Measurements from ENCODE around the gene ADCY5. TPM values are rescaled to one million over a fixed set of nuclear protein-coding genes. Genes with fewer than 3 reads are reported as not detected.

Gene ADCY5
- total RNA-seq, 1 donor from 2014 or later: 11.1 TPM

DNA sequence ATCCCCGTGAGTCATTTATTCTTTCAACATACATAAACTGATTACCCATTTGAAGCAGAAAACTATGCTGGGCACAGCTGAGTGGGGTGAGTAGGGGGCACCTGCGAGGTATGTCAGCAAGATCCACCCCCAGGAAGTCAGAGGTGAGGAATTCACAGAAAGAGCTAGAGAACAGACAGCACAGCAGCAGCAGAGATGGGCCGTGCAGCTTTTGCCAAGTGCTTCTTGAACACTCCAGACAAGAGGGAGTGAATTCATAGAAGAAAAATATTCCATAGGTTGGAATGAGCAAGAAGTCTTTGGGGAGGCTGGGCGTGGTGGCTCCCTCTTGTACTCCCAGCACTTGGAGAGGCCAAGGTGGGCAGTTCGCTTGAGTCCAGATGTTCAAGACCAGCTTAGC lies 9.4 kb upstream of the ADCY5 start:
- DNase-seq: no peak

DNA sequence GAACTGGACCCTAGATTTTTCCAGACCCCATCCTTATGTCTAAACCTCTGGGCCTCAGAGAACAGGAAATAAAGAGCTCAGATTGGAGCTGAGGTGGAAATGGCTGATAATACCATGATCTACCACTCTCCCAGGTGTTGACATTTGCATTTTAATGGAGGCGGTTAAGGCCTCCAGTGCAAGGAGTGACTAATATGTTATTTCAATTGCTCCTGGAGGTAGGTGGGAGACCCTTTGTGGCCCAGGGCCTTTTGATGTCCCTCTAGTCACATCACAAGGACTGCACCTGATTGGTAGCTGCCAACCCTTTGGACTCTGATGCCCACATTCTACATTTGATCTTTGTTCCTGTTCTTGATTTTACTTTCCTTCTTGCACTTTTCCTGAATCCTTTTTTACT lies 9.0 kb upstream of the ADCY5 start:
- no peak for DNase-seq

DNA sequence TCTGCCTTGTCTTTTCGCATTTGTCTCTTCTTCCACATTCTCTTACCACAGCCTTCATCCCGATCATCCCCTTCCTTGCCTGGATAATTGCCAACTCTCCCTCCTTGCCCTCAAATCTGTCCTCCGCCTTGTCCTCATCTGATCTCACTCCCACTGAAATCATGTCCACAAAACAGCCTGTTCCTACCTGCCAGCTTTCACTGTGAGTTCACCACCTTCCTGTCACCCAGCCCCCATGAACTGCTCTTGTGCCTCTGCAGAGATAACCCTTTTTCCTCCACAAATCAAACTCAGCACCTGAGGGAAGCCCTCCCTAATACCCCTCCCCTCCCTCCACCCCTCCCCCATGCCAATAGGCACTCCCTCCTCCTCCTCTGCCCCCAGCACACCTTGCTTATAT lies 4.8 kb upstream of the ADCY5 start:
- DNase-seq: no peak

DNA sequence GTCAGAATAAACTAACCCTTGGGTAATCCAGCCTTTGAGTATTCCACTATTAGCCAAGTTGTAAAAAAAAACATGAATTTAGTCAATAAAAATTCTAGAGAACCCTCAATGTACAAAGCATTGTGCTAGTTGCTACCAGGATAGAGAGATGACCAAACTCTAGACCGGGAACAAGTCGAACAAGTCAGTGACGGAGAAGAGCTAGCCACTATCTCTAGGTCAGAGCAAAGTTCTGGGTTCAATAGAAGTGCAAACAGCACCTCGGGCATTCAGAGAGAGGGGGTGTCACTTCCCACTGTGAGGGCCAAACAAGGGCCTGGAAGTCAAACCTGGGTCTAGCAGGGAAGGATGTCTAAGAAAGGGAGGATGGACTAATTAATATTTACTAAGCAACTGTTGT lies 2.3 kb upstream of the ADCY5 start:
- DNase-seq: no peak

DNA sequence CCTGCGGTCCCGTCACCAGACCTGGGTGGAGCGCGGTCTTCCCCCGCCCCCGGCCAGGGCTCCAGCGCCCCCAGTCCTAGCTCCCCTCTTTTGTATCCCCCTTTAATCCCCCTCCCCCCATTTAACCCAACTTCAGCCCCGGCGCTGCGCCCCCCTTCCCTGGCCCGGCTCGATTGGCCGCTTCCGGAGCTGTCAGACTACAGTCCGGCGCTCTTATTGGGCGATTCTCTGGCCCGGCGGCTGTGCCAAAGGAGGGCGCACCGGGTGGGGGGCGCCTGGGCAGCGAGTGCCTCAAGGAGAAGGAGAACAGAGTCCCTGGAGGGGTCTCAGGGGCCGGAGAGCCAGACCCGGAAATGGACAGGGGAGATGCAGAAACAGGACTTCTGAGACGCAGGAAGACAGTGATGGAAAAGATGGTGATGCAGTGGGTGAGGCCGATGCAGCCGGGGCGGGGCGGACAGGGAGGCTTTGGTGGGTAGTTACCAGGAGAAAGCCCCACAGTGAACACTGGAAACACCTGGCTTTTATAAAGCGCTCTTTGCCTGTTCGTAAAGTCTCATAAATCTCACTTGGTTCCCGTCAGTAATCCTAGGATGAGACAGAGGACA lies 1.2 kb upstream of the ADCY5 start:
- DNase-seq: peak; percentile 64

DNA sequence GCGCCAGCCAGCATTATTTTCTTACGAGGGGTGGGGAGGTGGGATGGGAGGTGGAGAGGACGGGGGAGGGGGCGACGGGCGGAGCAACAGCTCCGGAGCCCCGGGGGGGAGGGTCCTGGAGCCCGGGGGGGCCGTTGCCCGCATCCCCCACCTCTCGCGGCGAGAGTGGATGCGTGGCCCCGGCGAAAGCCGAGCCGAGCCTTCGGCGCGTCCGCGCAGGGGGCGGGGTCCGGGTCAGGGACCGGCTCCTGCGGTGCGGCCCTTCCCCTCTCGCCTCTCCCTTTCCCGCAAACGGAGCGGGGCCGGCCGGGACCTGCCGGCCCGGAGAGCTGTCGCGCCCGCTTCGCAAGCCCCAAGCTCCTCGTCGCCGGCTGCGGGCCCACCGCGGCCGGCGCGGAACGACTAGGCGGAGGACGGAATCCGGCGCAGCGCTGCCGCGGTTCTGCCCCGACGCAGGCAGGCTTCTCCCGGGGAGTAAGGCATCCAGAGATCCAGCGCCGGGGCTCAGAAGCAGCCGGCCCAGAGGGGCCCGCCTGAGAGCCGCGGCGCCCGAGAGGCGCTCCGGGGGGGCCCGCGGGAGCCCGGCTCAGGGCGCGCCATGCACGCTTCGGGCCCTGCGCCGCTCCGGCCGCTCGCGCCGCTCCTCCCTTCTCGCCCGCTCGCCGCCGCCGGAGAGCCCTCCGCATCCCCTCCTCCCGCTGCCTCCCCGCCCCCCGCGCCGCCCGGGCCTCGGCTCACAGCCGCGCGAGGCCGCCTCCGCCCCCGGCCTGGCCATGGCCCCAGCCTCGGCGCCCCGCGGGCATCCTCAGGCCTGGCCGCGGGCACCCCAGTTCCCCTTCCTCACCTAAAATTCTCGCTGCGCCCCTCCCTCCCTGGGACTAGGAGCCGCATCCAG lies 459 bp upstream of the ADCY5 start:
- DNase-seq: peak; percentile 50

DNA sequence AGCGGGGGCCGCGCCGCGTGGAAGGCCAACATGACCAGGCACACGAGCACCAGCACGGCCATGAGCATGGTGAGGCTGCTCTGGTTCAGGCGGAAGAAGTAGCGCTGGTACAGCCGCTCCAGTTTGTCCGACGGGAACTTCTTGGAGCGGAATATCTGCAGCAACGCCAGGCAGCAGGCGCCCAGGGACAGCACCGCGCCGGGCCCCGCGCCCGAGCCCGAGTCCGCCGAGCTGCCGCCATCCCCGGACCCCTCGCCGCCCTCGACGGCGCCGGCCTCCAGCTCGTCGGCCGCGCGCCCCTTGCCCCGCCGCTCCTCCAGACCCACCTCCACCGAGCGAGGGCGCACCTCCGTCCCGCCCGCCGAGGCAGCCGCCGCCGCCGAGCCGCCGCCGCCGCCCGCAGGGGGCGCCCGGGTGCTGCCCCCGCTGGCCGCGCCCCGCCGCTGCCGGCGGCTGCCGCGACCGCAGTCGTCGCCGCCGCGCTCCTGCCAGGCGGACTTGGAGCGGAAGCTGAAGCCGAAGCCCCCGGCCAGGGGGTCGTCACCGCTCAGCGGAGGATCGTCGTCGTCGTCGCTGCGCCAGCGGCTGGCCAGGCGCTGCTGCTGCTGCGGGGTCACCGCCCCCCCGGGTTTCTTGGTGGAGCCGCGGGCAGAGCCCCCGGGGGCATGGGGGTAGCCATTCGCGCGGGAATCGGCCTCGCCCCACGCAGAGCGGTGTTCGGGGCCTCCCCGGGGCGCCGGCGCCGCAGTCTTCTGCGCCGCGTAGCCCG lies 957 bp downstream of the ADCY5 start:
- peak; percentile 40 for DNase-seq

DNA sequence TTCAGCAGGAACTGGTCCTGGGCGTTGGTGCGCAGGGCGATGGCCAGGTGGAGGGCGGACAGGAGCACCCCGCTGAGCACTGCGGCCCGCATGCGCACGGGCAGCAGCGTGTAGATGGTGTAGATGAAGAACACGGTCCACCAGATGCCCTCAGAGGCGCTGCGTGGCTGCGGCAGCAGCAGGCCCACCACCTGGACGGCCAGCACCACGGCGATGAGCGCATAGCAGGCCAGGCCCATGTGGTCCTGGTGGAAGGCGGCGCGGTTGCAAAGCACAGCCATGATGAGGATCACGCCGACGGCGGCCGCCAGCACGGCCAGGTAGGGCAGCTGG lies 1.5 kb downstream of the ADCY5 start:
- DNase-seq: no peak

DNA sequence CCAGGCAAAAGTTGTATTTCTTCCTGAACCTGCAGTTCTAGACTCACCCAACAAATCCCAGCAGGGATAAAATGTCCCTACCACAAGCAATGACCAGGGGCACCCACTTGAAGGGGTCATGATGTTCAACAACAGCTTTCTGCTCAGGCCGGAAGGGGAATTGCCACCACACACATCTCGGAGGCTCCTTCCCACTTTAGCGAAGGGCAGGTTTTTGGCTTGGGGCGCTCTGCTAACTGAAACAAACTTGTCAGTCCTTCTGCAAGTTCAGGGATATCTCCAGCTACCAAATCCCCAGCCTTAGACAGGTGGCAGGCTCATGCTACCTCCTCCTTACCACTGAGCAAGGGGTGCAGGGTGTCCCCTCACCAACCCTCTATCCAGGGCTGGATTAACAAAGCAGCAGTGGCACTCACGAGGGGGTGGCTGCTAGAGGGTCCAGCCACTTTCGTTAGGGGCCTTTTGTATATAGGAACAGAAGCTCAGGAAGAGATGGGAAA lies 2.2 kb downstream of the ADCY5 start:
- no peak for DNase-seq

DNA sequence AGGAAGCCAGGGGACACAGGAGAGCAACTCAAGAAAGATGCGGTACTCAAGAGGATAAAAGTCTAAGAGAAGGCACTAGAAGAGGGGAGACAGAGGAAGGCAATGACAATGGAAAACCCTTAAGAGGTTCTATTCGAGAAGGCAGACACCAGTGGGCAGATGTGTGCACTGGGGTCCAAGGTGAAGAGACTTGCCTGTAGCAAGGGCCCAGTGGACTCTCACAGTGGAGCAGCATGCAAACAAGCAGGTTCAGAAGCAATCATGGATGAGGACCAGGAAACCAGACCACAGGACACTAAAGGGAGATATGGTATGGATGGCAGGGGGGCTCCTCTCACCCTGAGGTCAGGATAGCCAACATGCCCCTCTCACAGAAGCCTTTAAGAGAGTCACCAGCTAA lies 2.7 kb downstream of the ADCY5 start:
- no peak for DNase-seq

DNA sequence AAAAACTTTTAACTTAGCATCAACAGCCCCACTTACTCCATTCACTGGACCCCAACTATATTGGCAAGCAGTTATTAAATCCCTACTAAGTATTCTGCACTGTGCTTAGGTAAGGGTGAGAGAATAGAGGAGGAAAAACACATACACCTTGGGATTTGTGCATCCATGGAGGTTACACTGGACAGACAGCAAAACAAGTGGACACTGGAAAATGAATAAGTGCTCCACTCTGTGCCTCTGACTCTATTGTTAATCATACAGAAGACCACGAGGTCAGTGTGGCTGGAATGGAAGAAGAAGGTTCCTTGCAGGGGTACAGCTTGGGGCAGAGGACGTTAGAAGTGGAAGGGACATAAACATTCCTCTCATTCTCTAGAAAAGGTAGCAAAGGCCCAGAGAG lies 3.2 kb downstream of the ADCY5 start:
- no peak for DNase-seq

DNA sequence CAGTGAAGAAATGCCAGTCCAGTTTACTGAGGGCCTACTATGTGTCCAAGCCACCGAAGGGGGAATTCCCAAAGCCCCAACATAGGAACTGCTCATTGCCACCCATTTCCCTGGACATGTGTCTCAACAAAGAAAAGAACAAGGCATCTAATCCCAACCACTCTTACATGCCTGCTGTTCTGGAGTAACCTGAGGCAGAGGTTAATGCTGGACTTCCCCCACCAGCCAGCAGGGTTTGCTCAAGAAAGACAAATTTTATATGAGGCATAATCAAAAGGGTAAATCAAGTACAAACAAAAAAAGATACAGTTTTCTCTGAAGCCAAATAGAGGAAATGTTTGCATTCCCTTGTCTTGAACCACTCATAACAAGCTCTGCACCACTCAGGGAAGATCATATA lies 4.1 kb downstream of the ADCY5 start:
- no peak for DNase-seq

DNA sequence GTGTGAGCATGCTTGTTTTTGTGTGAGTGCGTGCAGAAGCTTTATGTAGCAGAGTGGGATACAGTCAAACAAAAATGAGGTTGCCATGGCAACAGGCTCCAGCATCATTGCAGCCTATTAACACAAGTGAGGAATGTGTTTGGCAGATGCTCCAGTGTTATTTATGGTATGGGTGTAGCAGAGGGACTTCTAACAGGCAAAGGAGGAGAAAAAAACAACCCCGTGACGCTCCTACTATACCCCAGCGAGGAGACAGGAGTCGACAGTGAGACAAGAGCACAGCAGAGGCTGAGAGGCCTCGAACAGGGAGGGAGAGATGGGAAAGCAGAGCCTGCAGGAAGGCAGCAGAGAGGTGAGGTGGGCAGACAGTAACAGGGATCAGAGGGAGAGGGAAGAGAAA lies 4.9 kb downstream of the ADCY5 start:
- DNase-seq: peak; percentile 60

DNA sequence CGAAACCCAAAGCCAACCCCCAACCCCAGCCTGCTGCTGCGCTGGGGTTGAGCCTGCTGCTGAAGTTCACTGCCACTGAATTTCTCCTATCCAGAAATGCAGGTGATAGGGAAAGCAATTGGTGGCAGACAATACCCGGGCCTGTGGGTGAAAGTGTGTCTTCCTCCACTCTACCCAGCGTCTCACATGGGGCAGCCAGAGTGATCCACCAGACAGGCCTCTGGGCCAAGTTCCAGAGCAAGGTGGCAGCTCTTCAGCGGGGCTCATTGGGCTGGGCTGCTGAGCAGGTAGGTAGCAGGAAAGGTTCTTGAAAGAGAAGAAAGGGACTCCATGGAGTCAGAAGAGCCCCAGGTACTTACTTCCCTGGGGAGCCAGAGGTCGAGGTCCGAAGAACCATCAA lies 6.0 kb downstream of the ADCY5 start:
- DNase-seq: no peak

DNA sequence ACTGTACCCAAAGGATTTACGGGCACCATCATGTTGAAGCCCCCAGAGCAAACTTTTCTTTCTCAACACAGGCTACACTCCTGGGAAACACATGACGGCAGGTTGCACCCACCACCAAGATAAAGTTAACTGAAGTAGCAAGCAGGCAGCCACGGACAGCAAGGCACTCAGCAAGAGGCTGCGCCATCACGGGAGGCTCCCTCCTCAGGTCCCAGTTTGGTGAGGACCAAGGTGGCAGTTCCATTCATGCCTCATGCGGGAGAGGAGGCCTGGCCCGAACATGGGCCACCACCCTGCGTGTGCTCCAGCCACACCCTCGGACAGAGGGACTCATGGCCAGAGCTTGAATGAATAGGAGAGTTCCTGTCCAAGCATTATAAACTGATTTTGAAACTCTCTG lies 6.8 kb downstream of the ADCY5 start:
- DNase-seq: no peak

DNA sequence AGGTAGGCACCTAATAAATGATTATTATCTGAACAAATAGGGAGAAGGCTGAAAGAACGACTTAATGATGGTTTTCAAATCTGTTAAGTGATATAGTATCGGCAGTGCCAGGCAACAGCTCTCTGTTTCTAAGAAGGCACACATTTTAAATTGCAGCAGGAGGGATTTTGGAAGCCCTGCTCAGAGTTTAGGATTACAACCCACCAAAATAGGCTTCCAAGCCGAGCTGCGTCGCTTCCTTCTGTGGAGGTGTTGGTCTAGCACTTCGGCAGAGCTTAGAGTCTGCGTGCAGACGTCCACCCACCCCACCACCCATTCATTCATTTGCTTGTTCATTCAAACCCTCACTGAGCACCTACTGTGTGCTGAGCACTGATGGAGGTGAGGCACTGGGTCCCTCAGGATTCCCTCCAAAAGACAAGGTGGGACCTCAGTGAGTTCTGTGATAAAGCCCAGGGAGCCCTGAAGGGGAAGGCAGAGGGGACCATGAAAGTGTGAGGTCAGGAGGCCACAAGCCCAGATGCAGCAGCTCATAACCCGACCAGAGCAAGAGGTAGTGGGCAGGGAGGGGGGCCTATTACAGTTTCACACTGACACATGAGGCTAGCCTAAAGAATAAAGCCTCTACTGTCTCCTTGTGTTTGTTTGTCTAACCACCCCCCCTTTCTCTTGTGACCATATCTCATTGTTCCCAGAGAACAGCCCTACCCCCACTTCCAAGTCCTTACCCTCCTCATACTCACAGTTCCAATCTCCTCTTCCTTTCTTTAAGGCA lies 8.9 kb downstream of the ADCY5 start:
- no peak for DNase-seq

DNA sequence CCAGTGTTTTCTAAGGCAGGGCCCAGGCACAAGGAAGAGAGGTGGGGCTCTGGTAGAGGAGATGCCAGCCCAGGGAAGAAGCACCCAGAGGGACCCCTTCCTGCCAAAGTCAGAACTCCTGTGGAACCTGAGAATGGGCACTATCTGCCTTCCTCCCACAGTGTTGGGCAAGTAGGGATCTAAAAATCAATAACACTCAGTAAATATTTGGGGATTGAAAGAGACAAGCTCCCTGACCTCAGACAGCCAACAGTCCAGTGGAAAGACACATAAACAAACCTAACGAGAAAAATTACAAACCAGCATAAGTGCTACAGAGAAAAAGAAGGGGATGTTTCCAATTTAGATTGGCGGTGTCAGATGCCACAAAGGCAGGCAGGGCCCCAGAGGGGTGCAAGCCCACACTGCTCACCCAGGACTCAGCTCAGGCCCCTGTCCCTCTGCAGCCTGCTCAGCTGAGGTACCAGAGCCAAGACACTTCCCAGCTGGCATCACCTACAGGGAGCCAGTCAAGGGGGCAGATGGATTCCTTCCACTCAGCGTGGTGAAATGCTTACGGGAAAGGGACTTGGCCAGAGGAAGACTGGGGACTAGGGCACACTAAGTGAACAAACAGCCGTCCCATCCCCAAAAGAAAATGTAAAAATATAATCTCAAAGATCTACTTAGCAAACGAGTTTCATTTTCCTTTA lies 15.9 kb downstream of the ADCY5 start:
- DNase-seq: no peak

DNA sequence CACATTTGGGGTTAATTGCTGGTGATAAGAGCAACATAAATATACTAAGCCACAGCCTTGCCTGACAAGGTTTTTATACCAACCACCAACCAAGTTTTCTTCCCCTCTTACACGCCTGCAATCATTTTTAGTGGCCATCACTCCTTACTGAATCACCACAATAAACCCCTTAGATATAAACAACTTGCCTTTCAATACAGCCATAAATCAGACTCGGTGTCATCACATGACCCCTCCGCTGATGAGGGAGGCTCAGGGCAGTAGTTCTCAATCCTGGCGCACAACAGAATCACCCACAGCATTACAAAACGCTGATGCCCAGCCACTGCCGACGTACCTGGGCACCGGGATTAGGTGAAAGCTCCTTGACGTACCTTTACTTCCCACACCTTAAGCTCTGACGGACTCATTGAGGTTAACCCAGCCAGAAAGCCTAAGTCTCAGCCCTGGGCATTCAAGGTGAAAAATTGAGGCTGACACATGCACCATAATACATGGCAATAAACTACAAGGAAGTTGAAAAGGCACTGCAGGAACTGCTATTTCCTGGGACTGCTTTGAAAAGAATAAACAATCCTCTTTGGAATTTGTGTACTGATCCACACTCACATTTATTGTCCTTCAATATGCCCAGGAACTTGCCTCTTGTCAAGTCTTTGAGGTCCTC lies 17.1 kb downstream of the ADCY5 start:
- DNase-seq: no peak

DNA sequence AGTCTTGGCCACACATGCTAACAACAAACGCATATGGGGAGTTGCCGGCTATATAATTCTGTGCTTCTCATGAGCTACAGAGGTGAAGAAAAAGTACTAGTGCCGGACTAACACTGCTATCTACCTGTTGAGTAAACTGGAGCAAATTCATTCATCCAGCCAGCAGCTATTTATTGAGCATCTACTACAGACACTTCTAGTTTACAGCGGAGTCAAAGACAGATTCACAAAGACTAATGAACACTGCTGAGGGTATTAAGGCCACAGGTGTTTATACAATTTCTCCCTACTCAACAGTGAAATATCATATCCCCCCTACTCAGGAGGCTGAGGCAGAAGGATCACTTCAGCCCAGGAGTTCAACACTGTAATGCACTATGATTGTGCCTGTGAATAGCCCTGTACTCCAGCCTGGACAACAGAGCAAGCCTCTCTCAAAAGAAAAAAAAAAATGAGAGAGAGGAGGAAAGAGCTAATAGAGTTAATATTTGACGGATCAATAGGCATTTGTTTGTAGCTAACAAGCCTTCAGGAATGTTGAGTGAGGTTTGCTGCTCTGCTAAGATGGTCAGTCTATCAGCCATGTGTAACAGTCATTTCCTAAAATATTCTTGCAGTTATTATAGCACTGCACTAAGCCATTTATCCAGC lies 17.8 kb downstream of the ADCY5 start:
- DNase-seq: no peak

DNA sequence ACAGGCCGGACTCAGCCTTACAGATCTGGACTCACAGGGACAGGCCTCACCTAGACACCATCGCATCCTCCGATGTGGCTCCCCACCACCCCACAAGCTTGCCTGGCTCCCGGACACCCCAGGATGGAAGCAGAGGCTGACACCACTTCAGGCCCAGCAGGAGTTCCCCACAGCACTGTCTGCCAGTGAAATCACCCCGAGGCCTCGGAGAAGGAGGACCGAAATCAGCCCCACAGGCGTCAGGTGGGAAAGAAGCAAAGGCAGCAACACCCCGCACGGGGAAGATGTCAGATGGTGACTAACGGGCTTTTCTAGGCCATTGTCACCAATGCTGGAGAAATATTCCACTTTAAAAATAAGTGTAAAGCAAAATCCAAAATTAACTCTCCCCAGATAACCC lies 18.6 kb downstream of the ADCY5 start:
- no peak for DNase-seq

Measured in tongue (tissue), 2 donors.